Measurements from ENCODE around the gene SORCS1. TPM values are rescaled to one million over a fixed set of nuclear protein-coding genes. Genes with fewer than 3 reads are reported as not detected.
"Not testable (repeated sequence)": the region's sequence is repeated elsewhere in the genome, so short reads cannot be mapped to it uniquely, and the experiment has no call there.

SORCS1 gene
- total and polyA plus RNA-seq, 2 experiments from 2014 or later, result 2.9 to 8.9 TPM

DNA sequence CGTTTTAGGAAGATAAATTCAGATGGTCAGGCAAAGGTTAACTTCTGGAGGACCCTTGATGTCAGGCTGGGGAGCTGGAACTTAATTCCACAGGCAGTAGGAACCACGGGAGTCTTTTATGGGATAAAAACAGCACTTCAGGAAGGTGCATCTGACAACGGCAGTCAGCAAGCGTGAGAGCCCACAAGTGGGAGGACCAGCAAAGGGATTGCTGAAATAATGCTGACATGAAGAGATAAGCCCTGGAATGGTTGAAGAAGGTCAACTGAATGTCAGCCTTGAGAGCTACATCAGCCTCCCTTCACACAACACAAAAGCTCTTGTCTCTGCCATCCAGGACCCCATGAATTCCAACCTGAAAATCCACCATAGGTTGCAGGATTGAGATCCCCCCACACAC is 138.8 kb downstream of the SORCS1 start:
- Mint-ChIP-seq H3K27ac (no peak overlapping the region), H3K9me3 (no peaks in the 10 kb centered on the region), H3K36me3 (ENCODE audit: low read depth) (no peaks in the 10 kb centered on the region), H3K4me3 (no peak overlapping the region), H3K27me3 (ENCODE audit: insufficient read depth, low read depth, poor library complexity) (peaks cover 3% of the 10 kb centered on the region), H3K4me1 (peaks cover 25% of the 10 kb centered on the region)
- Histone ChIP-seq H3K9me2 (ENCODE audit: insufficient read depth) (no peaks in the 10 kb centered on the region), H3K4me1 (ENCODE audit: insufficient read depth) (peaks cover 8% of the 10 kb centered on the region; the same call in 1 of the 2 replicates), H4K20me1 (replicated peaks; ENCODE audit: insufficient read depth) (no peaks in the 10 kb centered on the region), H3K27ac (ENCODE audit: low read depth) (no peak overlapping the region), H3F3A (replicated peaks; ENCODE audit: low read depth) (no peaks in the 10 kb centered on the region), H3K4me2 (no peak overlapping the region), H3K27me3 (ENCODE audit: insufficient read depth) (no peaks in the 10 kb centered on the region), H3K79me2 (replicated peaks; ENCODE audit: insufficient read depth) (no peaks in the 10 kb centered on the region), H3K36me3 (ENCODE audit: insufficient read depth) (no peaks in the 10 kb centered on the region), H3K4me3 (no peak overlapping the region), H2AFZ (no peak overlapping the region)
- DNase-seq (ENCODE audit: low spot score), result no peak
- no peak for ATAC-seq
- no peak for TF ChIP-seq POLR2AphosphoS5 (IDR thresholded peaks at IDR 0.05; ENCODE audit: low read depth)
- TF ChIP-seq CREB1 (CRISPR knock-in tag; IDR thresholded peaks at IDR 0.05; ENCODE audit: low read depth), result no peak
- no peak for TF ChIP-seq EZH2phosphoT487 (IDR thresholded peaks at IDR 0.05; ENCODE audit: unreplicated experiment)
- TF ChIP-seq CTCF (conservative IDR thresholded peaks at IDR 0.05; ENCODE audit: low read depth in 2 of 2), result no peak
- TF ChIP-seq STAT1 (IDR thresholded peaks at IDR 0.05; ENCODE audit: unreplicated experiment), result no peak
- TF ChIP-seq, protein P1, sequence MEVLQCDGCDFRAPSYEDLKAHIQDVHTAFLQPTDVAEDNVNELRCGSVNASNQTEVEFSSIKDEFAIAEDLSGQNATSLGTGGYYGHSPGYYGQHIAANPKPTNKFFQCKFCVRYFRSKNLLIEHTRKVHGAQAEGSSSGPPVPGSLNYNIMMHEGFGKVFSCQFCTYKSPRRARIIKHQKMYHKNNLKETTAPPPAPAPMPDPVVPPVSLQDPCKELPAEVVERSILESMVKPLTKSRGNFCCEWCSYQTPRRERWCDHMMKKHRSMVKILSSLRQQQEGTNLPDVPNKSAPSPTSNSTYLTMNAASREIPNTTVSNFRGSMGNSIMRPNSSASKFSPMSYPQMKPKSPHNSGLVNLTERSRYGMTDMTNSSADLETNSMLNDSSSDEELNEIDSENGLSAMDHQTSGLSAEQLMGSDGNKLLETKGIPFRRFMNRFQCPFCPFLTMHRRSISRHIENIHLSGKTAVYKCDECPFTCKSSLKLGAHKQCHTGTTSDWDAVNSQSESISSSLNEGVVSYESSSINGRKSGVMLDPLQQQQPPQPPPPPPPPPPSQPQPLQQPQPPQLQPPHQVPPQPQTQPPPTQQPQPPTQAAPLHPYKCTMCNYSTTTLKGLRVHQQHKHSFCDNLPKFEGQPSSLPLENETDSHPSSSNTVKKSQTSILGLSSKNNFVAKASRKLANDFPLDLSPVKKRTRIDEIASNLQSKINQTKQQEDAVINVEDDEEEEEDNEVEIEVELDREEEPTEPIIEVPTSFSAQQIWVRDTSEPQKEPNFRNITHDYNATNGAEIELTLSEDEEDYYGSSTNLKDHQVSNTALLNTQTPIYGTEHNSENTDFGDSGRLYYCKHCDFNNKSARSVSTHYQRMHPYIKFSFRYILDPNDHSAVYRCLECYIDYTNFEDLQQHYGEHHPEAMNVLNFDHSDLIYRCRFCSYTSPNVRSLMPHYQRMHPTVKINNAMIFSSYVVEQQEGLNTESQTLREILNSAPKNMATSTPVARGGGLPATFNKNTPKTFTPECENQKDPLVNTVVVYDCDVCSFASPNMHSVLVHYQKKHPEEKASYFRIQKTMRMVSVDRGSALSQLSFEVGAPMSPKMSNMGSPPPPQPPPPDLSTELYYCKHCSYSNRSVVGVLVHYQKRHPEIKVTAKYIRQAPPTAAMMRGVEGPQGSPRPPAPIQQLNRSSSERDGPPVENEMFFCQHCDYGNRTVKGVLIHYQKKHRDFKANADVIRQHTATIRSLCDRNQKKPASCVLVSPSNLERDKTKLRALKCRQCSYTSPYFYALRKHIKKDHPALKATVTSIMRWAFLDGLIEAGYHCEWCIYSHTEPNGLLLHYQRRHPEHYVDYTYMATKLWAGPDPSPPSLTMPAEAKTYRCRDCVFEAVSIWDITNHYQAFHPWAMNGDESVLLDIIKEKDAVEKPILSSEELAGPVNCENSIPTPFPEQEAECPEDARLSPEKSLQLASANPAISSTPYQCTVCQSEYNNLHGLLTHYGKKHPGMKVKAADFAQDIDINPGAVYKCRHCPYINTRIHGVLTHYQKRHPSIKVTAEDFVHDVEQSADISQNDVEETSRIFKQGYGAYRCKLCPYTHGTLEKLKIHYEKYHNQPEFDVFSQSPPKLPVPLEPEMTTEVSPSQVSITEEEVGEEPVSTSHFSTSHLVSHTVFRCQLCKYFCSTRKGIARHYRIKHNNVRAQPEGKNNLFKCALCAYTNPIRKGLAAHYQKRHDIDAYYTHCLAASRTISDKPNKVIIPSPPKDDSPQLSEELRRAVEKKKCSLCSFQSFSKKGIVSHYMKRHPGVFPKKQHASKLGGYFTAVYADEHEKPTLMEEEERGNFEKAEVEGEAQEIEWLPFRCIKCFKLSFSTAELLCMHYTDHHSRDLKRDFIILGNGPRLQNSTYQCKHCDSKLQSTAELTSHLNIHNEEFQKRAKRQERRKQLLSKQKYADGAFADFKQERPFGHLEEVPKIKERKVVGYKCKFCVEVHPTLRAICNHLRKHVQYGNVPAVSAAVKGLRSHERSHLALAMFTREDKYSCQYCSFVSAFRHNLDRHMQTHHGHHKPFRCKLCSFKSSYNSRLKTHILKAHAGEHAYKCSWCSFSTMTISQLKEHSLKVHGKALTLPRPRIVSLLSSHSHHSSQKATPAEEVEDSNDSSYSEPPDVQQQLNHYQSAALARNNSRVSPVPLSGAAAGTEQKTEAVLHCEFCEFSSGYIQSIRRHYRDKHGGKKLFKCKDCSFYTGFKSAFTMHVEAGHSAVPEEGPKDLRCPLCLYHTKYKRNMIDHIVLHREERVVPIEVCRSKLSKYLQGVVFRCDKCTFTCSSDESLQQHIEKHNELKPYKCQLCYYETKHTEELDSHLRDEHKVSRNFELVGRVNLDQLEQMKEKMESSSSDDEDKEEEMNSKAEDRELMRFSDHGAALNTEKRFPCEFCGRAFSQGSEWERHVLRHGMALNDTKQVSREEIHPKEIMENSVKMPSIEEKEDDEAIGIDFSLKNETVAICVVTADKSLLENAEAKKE (CRISPR knock-in tag; IDR thresholded peaks at IDR 0.05), result no peak
- TF ChIP-seq NANOG (IDR thresholded peaks at IDR 0.05; ENCODE audit: borderline replicate concordance), result no peak
- no peak for TF ChIP-seq JUNB (IDR thresholded peaks at IDR 0.05; ENCODE audit: unreplicated experiment)

DNA sequence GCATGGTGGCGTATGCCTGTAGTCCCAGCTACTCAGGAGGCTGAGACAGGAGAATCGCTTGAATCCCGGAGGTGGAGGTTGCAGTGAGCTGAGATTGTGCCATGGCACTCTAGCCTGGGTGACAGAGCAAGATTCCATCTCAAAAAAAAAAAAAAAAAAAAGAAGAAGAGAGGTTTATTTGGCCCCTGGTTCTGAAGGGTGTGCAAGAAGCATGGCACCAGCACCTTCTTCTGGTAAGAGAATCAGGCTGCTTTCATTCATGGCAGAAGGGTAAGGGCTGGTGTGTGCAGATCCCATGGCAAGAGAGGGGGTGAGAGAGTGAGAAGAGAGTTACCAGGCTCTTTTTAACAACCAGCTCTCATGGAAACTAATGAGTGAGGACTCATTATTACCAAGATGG is 140.5 kb downstream of the SORCS1 start:
- not testable (repeated sequence) for H3K27me3 ChIP-seq (ENCODE audit: insufficient read depth); H3K79me2 ChIP-seq (replicated peaks; ENCODE audit: insufficient read depth); H3F3A ChIP-seq (replicated peaks; ENCODE audit: low read depth); H3K36me3 Mint-ChIP-seq (ENCODE audit: low read depth); H3K27me3 Mint-ChIP-seq (ENCODE audit: insufficient read depth, low read depth, poor library complexity); H2AFZ ChIP-seq; H3K27ac ChIP-seq (ENCODE audit: low read depth); H3K27ac Mint-ChIP-seq; H3K4me3 ChIP-seq; ATAC-seq; H3K4me2 ChIP-seq; H3K9me2 ChIP-seq (ENCODE audit: insufficient read depth); H4K20me1 ChIP-seq (replicated peaks; ENCODE audit: insufficient read depth); DNase-seq (ENCODE audit: low spot score); H3K9me3 Mint-ChIP-seq; H3K4me1 ChIP-seq (ENCODE audit: insufficient read depth); H3K4me3 Mint-ChIP-seq; H3K36me3 ChIP-seq (ENCODE audit: insufficient read depth)
- peaks cover 21% of the 10 kb centered on the region for H3K4me1 Mint-ChIP-seq

Data from GM23338 (cell line).